Heart right ventricle (tissue), 16 donors: Measurements from ENCODE around the gene ANXA11. TPM values are rescaled to one million over a fixed set of nuclear protein-coding genes. Genes with fewer than 3 reads are reported as not detected.
A peak's percentile ranks its signal among the peaks of the same experiment; 100 is the strongest.
"Not testable (repeated sequence)": the region's sequence is repeated elsewhere in the genome, so short reads cannot be mapped to it uniquely, and the experiment has no call there.

ENCODE experiments used
- ATAC-seq, 8 donors: fragments of 200-7000 bp; cut with Tn5 transposase; one replicate each; pipeline ENCODE4 v1.9.1; 2020; ENCODE audit warnings: mild to moderate bottlenecking in 8 of 8, moderate library complexity in 8 of 8, moderate number of reproducible peaks in 1 of 8
- DNase-seq, 2 donors: peaks; one replicate each; pipeline ENCODE4 v3.0.0-alpha.2; 2020
- H3K27ac ChIP-seq, 10 donors: fragments of 200-600 bp; sonication (generic) in 2 of 10; one replicate each; pipeline versions ENCODE4 v1.5.0 to v1.8.0; 2020 to 2022; ENCODE audit warnings: mild to moderate bottlenecking in 3 of 10
- H3K27me3 ChIP-seq, 7 donors: fragments of 200-600 bp; one replicate each; pipeline ENCODE4 v1.8.0; 2021 to 2022; ENCODE audit warnings: mild to moderate bottlenecking in 2 of 7
- H3K36me3 ChIP-seq, 9 donors: fragments of 200-600 bp; sonication (generic) in 1 of 9; one replicate each; pipeline versions ENCODE4 v1.5.0 to v1.8.0; 2020 to 2022; ENCODE audit warnings: mild to moderate bottlenecking in 2 of 9
- H3K4me1 ChIP-seq, 9 donors: fragments of 200-600 bp; sonication (generic) in 1 of 9; one replicate each; pipeline versions ENCODE4 v1.5.0 to v1.8.0; 2020 to 2022; ENCODE audit warnings: mild to moderate bottlenecking in 4 of 9
- H3K4me3 ChIP-seq, 10 donors: fragments of 200-600 bp; sonication (generic) in 2 of 10; one replicate each; pipeline versions ENCODE4 v1.5.0 to v1.8.0; 2020 to 2022; ENCODE audit warnings: mild to moderate bottlenecking in 7 of 10, moderate library complexity in 2 of 10
- H3K9me3 ChIP-seq, 11 donors: fragments of 200-600 bp in 10 of 11; sonication (generic) in 2 of 11; one replicate each; pipeline versions ENCODE4 v1.5.0 to v1.8.0; 2013 to 2022; ENCODE audit warnings: mild to moderate bottlenecking in 2 of 11, control low read depth in 1 of 11, moderate library complexity in 1 of 11
- WGBS, 2 donors: extraction: QIAGEN DNeasy Blood & Tissue Kit; methylation state at CpG; one replicate each; pipeline ENCODE4 v1.1.7; 2013; ENCODE audit warnings: inconsistent platforms in 1 of 2; 5-methylcytosine and 5-hydroxymethylcytosine counted together
- intact Hi-C, 10 donors: fragments of 100-400 bp; cut with DNase I; formaldehyde crosslinking; loops; one replicate each; pipeline versions ENCODE4 v1.11.1 to v1.14.2; 2022
- polyA plus RNA-seq, 2 donors: library from polyadenylated mRNA; stranded (reverse); fragments of 200-250 nt; gene quantifications; one replicate each; pipeline ENCODE4 v1.2.3, GENCODE V29; 2013
- total RNA-seq, 10 donors: library from RNA; stranded (reverse); fragmentation: NEBNext Ultra II Directional in 3 of 10; extraction: Animal tissue kit (Norgen Biotek cat#: 25700) in 3 of 10; gene quantifications; one replicate each; pipeline versions ENCODE4 v1.2.1 to v1.2.4, GENCODE V29; 2021 to 2023
- TF ChIP-seq, protein P1 (sequence below), 9 donors: fragments of 200-600 bp; sonication (generic) in 2 of 9; IDR thresholded peaks; one replicate each; pipeline versions ENCODE4 v1.5.0 to v1.8.0; 2021 to 2022; ENCODE audit warnings: antibody characterized with exemption in 9 of 9, mild to moderate bottlenecking in 5 of 9, moderate library complexity in 1 of 9
- donor health status: Arrhythmogenic right ventricular cardiomyopathy.
- donor health status: ischemic (EF 13 %, LVEDD 7.1; RV severe dilation, severe dysfunction).
- donor health status: healthy with polysubstance abuse.
- donor health status: DM: no; HTN: yes; CAD: no.
- donor health status: DM: no; HTN: no; CAD: no.
- donor health status: ischemic (EF 25% LVEDD 6.9; RV normal size, moderate dysfunction).
- donor health status: ischemic (EF 25% LVEDD 5.7; RV mildly dilated, moderate dysfunction).
- donor health status: healthy.
- donor health status: DM: yes; HTN: yes; CAD: no.
- donor health status: Ischemic cardiomyopathy.
- donor health status: ischemic (EF 35%, LVEDD 5.7; RV mildly dilated, moderate dysfunction).
- donor health status: nonischemic (EF 11% LVEDD 7.7; RV severe dilation, severe dysfunction).
- donor health status: DM: yes; HTN: yes; CAD: no.
- donor health status: PGD.
- donor health status: ischemic (EF 29% LVEDD 5.4; RV normal size, mild dysfunction).
- donor health status: nonischemic (EF 23%, LVEDD 6.1; RV moderate dilation, normal function).

Gene ANXA11
- total and polyA plus RNA-seq, 12 donors: 160 to 1,089 (median 422) TPM

DNA sequence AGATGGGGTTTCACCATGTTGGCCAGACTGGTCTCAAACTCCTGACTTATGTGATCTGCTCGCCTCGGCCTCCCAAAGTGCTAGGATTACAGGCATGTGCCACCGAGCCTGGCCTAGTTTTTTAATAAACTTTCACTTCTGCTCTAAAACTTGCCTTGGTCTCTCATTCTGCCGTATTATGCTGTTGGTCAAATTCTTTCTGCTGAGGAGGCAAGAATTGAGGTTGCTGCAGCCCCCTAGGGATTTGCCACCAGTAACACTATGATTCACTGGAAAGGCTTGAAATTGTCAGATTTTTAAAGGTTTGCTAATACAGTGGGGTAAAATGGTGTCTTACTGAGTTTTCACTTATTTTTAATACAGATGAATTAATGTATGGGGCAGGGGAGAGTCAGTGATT is 21.4 kb upstream of the ANXA11 start:
- WGBS, 2 donors: 75% methylated on average over 4 of the region's 4 CpGs
- ATAC-seq: peak in 3 of 8 donors; percentile 34 to 74 (median 38)
- H3K9me3 ChIP-seq, DNase-seq, H3K4me1 ChIP-seq, H3K4me3 ChIP-seq, H3K27me3 ChIP-seq, H3K36me3 ChIP-seq, intact Hi-C loops, H3K27ac ChIP-seq: not testable (repeated sequence)

DNA sequence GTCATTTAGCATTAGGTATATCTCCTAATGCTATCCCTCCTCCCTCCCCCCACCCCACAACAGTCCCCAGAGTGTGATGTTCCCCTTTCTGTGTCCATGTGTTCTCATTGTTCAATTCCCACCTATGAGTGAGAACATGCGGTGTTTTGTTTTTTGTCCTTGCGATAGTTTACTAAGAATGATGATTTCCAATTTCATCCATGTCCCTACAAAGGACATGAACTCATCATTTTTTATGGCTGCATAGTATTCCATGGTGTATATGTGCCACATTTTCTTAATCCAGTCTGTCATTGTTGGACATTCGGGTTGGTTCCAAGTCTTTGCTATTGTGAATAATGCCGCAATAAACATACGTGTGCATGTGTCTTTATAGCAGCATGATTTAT is 17.7 kb upstream of the ANXA11 start:
- not testable (repeated sequence) for ATAC-seq, H3K27ac ChIP-seq, H3K27me3 ChIP-seq, H3K36me3 ChIP-seq, H3K4me3 ChIP-seq, H3K4me1 ChIP-seq, H3K9me3 ChIP-seq, DNase-seq
- intact Hi-C loops: loop anchor here in 4 of 10 donors (5.0 kb wide), 4 partner anchors 76 to 166 kb away; no protein-coding TSS in a partner anchor
- WGBS, 2 donors: 65 to 77% methylated on average over 2 of the region's 5 CpGs

DNA sequence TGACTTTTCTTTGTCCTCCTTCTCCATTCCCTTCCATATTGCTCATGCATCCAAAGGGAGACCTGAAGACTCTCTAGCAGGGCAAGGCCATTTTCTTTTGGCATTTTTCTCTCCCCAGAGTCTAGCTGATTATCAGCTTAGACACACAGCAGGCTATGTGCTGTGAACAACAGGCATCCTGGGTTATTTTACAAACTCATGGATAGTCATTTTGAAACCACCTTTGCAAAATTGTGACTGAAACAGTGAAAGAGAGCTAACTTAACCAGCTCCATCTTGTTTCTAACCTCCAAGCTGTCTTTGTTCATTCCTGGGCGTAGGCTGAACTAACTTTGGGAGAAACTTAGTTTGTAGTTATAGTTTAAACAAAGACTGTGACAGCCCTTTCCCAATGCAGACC is 13.5 kb upstream of the ANXA11 start:
- not testable (repeated sequence) for H3K27me3 ChIP-seq, H3K4me3 ChIP-seq, DNase-seq, H3K4me1 ChIP-seq, H3K27ac ChIP-seq, H3K9me3 ChIP-seq, ATAC-seq, H3K36me3 ChIP-seq
- intact Hi-C loops: loop anchor here in 2 of 10 donors (10.0 kb wide), 1 partner anchor 164 kb away; no protein-coding TSS in a partner anchor
- 92 to 96% methylated on average over 1 of the region's 1 CpG for WGBS, 2 donors

DNA sequence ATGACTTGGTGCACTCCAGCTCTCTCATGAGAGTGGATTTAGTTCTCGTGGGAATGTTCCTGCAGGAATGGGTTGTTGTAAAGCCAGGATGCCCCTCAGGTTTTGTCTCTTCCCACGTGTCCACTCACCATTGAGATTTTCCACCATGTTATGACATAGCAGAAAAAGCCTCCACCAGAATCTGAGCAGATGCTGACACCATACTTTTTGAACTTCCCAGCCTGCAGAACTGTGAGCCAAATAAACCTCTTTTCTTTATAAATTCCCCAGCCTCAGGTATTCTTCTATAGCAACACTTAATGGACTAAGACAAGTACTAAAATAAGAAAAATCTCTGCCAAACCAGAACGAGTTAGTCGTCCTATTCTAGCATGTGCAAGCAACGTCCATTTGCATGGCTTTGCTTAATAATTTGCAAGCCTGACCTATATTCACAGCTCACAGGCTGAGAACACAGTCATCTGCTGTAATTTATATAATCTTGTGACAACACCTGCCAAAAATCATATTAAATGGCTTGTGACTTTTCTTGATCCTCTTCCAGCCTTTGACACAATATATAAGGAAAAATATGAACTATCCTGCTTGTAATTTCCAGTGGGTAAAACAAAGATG is 9.1 kb upstream of the ANXA11 start:
- intact Hi-C loops: loop anchor here in 2 of 10 donors (10.0 kb wide), 1 partner anchor 160 kb away; no protein-coding TSS in a partner anchor
- not testable (repeated sequence) for DNase-seq, H3K4me3 ChIP-seq, H3K9me3 ChIP-seq, H3K27ac ChIP-seq, ATAC-seq, H3K36me3 ChIP-seq, H3K27me3 ChIP-seq, H3K4me1 ChIP-seq
- WGBS, 2 donors: 87 to 89% methylated on average over 5 of the region's 5 CpGs

DNA sequence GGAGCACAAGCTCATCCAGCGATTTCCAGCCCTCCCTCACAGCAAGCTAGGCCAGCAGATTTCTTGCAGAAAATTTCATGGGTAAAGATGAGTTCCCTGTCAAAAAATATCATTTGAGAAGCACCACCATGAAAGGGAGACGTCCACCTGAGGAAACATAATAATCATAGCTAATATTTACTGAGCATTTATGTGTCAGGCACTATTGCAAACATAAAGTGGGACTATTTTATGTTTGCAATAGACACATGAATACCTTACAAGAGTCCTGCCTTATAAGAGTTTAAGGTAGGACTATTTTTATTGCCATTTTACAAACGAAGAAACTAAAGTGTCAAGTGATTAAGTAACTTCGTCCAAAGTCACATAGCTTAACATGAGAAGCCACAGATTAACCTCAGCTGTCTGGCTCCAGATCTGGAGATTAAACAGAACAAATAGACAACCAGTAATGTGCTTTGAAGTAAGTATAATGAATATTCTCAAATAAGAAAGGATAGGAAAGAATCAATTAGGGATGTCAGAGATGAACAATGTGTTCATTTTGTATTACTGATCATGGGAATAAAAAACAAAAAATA is 7.3 kb upstream of the ANXA11 start:
- intact Hi-C loops: loop anchor here in 2 of 10 donors (10.0 kb wide), 1 partner anchor 158 kb away; no protein-coding TSS in a partner anchor
- not testable (repeated sequence) for H3K36me3 ChIP-seq, H3K27ac ChIP-seq, H3K4me3 ChIP-seq, ATAC-seq, H3K27me3 ChIP-seq, DNase-seq, H3K9me3 ChIP-seq, H3K4me1 ChIP-seq
- WGBS, 2 donors: 74% methylated on average over 4 of the region's 4 CpGs

DNA sequence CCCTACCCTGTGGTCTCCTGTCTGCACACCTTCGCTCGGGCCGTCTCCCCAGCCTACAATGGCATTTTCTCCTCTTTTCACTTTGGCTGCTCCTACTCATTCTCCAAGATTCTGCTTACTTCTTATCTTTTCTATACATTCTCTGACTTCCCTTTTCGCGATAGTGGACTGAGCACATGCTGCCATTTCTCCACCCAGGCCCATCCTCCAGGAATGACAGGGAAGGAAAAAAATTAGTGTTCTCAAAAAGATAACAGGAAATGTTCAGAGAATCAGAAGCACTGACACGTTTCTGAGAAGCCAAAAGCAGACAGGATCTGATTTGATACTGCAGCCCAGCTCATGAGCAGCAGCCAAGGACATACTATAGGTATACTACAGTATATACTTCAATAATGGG is 6.4 kb upstream of the ANXA11 start:
- Histone ChIP-seq H3K27me3 (no peaks in the 10 kb centered on the region), H3K9me3 (peaks cover 0 to 4% (median 0%) of the 10 kb centered on the region in 11 donors), H3K4me1 (peaks cover 0 to 14% (median 8%) of the 10 kb centered on the region in 9 donors), H3K27ac (no peak overlapping the region), H3K4me3 (no peak overlapping the region), H3K36me3 (no peaks in the 10 kb centered on the region)
- DNase-seq (no peak), ATAC-seq (no peak)
- intact Hi-C loops: loop anchor here in 2 of 10 donors (10.0 kb wide), 1 partner anchor 157 kb away; no protein-coding TSS in a partner anchor
- TF ChIP-seq, protein P1, sequence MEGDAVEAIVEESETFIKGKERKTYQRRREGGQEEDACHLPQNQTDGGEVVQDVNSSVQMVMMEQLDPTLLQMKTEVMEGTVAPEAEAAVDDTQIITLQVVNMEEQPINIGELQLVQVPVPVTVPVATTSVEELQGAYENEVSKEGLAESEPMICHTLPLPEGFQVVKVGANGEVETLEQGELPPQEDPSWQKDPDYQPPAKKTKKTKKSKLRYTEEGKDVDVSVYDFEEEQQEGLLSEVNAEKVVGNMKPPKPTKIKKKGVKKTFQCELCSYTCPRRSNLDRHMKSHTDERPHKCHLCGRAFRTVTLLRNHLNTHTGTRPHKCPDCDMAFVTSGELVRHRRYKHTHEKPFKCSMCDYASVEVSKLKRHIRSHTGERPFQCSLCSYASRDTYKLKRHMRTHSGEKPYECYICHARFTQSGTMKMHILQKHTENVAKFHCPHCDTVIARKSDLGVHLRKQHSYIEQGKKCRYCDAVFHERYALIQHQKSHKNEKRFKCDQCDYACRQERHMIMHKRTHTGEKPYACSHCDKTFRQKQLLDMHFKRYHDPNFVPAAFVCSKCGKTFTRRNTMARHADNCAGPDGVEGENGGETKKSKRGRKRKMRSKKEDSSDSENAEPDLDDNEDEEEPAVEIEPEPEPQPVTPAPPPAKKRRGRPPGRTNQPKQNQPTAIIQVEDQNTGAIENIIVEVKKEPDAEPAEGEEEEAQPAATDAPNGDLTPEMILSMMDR (IDR thresholded peaks at IDR 0.05): no peak
- WGBS, 2 donors: 85% methylated on average over 6 of the region's 6 CpGs

DNA sequence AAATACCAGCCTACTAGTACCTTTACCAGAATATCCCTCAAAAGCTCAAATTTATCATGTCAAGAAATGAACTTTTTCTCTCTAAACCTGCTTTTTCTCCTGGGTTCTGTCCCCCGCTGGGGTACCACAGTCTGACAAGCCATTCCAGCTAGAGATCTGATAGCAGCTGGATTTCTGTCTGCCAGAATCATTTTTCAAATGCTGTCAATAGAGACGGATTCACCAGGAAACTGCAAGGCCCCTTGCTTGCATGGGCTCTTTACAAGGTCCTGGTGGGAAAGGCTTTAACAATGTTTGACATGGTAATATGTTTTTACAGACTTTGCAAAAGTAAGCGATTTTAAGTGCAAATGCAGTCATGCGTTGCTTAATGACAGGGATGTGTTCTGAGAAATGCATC is 4.9 kb upstream of the ANXA11 start:
- peaks cover 2 to 26% (median 16%) of the 10 kb centered on the region in 9 donors for H3K4me1 ChIP-seq
- 94 to 96% methylated on average over 4 of the region's 4 CpGs for WGBS, 2 donors
- H3K9me3 ChIP-seq: peaks cover 0 to 4% (median 0%) of the 10 kb centered on the region in 11 donors

More for the DNA sequence above, 4.9 kb upstream of the ANXA11 start:
- TF ChIP-seq, protein P1 (IDR thresholded peaks at IDR 0.05): no peak
- no peaks in the 10 kb centered on the region for H3K27me3 ChIP-seq
- no peak overlapping the region for H3K27ac ChIP-seq
- ATAC-seq (no peak), DNase-seq (no peak)
- H3K4me3 ChIP-seq: no peak overlapping the region
- no peaks in the 10 kb centered on the region for H3K36me3 ChIP-seq
- intact Hi-C loops: loop anchor here in 2 of 10 donors (10.0 kb wide), 1 partner anchor 155 kb away; no protein-coding TSS in a partner anchor
